Rectal smooth muscle tissue (tissue), 1 donor: Measurements from ENCODE around the gene RAPGEF4.

Experiments
- H3K27ac ChIP-seq: one replicate; pipeline ENCODE4 v1.7.0; 2013; ENCODE audit warnings: low read depth, low read length, inconsistent platforms
- H3K27me3 ChIP-seq: one replicate; pipeline ENCODE4 v1.7.0; 2013; ENCODE audit warnings: low read length; ENCODE audit not compliant: control insufficient read depth, insufficient read depth
- H3K36me3 ChIP-seq: one replicate; pipeline ENCODE4 v1.7.0; 2013; ENCODE audit warnings: low read length; ENCODE audit not compliant: control insufficient read depth, insufficient read depth
- H3K4me1 ChIP-seq: one replicate; pipeline ENCODE4 v1.7.0; 2013; ENCODE audit warnings: low read length; ENCODE audit not compliant: control insufficient read depth, insufficient read depth
- H3K4me3 ChIP-seq: one replicate; pipeline ENCODE4 v1.7.0; 2013; ENCODE audit warnings: low read length
- H3K9ac ChIP-seq: one replicate; pipeline ENCODE4 v1.7.0; 2013; ENCODE audit warnings: low read length

Gene RAPGEF4

DNA sequence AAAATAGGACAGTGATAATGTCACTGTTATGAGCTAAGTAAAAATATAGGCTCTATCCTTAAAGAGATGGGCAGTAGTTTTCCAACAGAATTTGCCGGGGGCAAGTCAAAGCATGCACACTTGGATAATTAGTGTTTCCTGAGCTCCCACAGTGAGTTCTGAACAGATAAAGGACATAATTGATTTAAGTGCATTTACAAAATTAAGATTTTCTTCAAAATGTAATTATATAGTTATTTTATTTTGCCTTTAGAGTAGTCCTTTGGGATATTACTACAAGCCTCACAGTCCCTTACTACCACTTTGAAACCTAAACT, 107.6 kb downstream of the RAPGEF4 start:
- no peaks in the 10 kb centered on the region for H3K27me3 ChIP-seq
- no peak overlapping the region for H3K4me3 ChIP-seq
- H3K36me3 ChIP-seq: no peaks in the 10 kb centered on the region
- H3K4me1 ChIP-seq: no peaks in the 10 kb centered on the region
- no peak overlapping the region for H3K9ac ChIP-seq
- no peak overlapping the region for H3K27ac ChIP-seq

DNA sequence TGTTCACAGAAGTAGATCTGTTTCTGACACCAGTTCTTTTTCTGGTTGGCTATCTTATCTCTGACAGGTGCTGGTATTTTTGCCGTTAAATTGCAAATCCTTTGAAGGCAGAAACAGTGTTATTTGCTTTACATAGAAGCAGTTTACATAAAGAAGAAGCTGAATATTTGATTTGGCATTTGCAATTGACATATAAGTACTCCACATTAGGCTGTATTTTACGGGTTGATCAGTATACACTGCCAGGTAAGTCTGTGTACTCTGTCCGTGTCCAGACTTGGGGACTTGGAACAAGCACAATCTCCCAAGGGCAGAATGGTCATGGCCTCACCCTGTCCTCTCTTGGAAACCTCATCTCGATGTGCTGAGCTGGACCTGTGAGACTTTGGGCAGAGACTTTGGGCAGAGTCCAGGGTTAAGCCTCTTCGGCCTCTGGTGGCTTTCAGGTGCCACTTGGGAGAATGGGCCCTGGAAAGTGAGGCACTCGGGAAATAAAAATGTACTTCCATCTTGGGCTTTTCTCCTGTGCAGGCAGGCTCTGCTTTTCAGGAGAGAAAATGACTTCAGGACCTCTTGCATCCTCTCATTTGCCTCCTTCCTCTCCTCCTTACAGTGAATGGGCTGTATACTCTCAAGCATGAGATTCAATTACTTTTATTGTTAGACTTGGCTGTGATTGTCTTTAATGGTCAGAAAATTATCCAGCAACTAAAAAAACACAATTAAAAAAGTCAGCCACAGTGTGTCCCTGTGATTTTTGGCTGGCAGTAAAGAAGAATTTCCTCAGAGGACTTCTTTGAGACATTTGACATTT, 108.5 kb downstream of the RAPGEF4 start:
- H3K4me3 ChIP-seq: no peak overlapping the region
- no peak overlapping the region for H3K27ac ChIP-seq
- no peaks in the 10 kb centered on the region for H3K27me3 ChIP-seq
- H3K36me3 ChIP-seq: no peaks in the 10 kb centered on the region
- H3K9ac ChIP-seq: no peak overlapping the region
- H3K4me1 ChIP-seq: no peaks in the 10 kb centered on the region

DNA sequence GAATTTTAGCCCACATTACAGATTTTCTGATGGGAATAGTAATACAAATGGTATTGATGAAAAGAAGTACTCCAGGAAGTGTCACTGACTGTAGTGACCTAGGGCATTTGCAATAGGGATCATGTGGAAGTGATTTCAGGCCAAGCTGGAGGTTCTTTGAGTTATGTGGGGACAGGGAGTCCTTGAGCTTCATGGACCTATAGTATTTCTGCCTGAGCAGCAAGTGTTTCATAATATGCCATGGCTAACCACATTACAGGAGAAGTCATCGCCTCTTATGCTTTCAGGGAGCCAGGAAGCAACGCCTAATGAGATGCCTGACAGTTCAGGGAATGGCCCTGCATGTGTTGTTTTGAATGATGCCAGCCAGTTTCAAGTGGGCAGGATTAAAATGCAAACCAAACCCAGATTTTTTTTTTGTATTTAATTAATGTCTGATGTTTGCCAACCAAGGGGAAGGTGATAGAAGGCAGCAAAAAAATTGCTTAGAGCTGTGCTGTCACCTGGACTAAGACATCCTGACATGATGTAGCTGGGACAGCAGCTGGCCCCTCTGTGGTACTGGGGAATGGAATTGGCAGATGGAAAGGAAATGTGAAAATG, 109.5 kb downstream of the RAPGEF4 start:
- H3K4me1 ChIP-seq: no peaks in the 10 kb centered on the region
- H3K36me3 ChIP-seq: no peaks in the 10 kb centered on the region
- H3K27ac ChIP-seq: no peak overlapping the region
- no peak overlapping the region for H3K4me3 ChIP-seq
- no peaks in the 10 kb centered on the region for H3K27me3 ChIP-seq
- H3K9ac ChIP-seq: no peak overlapping the region

DNA sequence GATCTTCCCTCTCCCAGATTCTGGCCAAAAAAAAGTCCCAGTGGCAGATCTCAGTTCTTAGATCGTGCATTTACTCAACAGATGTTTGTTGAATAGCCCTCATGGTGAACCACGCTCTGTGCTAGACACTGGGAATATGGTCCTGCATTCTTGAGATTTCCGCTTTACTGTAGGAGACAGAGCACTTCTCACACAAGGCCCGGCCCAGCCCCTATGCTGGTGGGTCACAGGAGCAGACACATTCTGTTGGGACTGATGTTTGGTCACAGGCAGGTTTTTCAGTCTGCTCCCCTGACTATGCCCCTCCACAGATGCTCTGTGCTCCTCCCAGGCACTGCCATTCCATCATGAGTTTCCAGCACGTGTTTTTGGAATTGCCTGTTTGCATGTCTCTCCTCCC, 110.9 kb downstream of the RAPGEF4 start:
- no peaks in the 10 kb centered on the region for H3K36me3 ChIP-seq
- H3K4me3 ChIP-seq: no peak overlapping the region
- H3K27ac ChIP-seq: no peak overlapping the region
- H3K9ac ChIP-seq: no peak overlapping the region
- H3K4me1 ChIP-seq: no peaks in the 10 kb centered on the region
- no peaks in the 10 kb centered on the region for H3K27me3 ChIP-seq

DNA sequence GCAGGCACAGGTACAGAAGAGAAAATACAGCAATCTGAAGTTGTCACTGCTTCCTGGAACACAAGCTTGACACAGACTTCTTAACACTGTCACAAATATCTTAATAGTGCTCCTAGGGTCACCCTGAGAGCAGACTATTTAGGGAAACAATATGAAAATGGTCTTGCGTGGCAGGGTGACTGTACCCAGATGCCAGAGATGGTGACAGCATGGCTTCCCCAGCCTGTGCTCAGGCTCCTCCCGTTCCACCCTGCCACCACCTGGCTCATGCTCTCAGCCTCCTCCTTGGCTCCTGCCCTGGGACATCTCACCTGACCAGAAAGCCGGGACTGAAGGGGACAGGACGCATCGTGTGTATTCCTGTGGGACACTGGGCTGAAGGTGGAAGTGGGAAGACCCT, 111.5 kb downstream of the RAPGEF4 start:
- no peaks in the 10 kb centered on the region for H3K27me3 ChIP-seq
- H3K4me3 ChIP-seq: no peak overlapping the region
- no peak overlapping the region for H3K9ac ChIP-seq
- H3K4me1 ChIP-seq: no peaks in the 10 kb centered on the region
- H3K27ac ChIP-seq: no peak overlapping the region
- H3K36me3 ChIP-seq: no peaks in the 10 kb centered on the region

DNA sequence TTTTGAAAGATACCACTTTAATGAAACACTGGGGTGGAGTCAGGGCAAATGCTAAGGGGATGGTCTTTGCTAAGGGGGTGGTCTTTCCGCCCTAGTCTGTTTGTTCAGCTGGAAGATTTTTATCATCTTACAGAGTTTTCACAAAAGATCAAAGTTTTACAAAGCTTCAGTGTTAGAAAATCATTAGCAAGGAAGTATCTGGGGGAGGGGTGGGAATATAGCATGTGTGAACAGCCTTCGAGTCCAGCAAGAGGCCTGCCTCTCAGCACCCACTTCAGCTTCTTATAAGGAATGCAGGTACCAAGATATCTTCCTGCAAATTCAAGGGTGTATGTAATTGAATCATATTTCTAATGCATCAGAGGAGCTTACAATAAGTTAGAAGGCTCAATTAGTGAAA, 112.9 kb downstream of the RAPGEF4 start:
- no peaks in the 10 kb centered on the region for H3K36me3 ChIP-seq
- no peaks in the 10 kb centered on the region for H3K27me3 ChIP-seq
- H3K4me3 ChIP-seq: no peak overlapping the region
- no peak overlapping the region for H3K27ac ChIP-seq
- H3K9ac ChIP-seq: no peak overlapping the region
- no peaks in the 10 kb centered on the region for H3K4me1 ChIP-seq

DNA sequence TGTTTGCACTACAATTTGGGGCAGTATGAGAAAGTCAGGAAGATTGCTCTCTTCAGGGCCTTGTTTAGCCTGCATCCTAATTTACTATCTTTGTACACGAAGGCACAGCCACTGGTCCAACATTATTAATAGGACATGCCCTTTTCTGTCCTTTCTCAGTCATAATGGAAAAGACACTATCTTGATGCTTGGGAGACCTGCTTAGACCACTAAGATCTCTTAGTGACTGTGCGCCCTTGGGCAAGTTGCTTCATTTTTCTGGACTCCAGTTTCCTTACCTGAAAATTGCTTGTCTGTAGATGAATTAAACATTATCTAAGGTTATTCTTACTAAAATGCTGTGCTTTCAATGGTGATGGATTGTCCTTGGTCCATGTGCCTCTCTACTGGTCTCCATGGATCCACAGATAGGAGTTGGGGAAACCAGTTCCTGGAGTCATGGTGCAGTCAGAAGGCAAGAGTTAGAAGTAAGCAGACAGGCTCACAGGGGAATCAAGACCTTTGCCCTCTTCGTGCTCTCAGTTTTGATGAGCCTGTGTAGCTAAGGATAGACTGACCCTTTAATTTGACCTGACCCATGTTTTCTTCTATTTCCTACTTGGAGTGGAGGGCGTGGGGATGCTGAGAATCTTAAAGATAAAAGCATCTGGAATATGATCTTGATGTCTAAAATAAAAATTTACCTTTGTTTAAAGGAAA, 114.0 kb downstream of the RAPGEF4 start:
- H3K36me3 ChIP-seq: no peaks in the 10 kb centered on the region
- H3K27me3 ChIP-seq: no peaks in the 10 kb centered on the region
- no peaks in the 10 kb centered on the region for H3K4me1 ChIP-seq
- no peak overlapping the region for H3K27ac ChIP-seq
- H3K9ac ChIP-seq: no peak overlapping the region
- H3K4me3 ChIP-seq: no peak overlapping the region

DNA sequence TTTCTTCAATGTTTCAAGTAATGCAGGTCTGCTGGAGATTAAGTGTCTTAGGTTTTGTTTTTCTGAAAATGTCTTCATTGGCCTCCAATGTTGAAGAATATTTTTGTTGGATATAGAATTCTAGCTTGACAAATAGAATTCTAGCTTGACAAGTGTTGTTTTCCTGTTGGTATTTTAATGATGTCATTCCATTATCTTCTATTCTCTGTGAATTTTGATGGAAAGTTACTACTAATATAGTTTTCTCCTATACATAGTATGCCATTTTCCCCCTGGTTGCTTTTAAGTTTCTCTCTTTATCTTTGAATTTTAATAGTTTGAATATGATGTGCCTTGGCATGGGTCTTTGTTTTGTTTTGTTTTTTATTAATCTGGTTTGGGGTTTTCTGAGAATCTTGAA, 119.9 kb downstream of the RAPGEF4 start:
- Histone ChIP-seq H3K9ac (no peak overlapping the region), H3K27ac (no peak overlapping the region), H3K4me1 (no peaks in the 10 kb centered on the region), H3K4me3 (no peak overlapping the region), H3K36me3 (no peaks in the 10 kb centered on the region), H3K27me3 (no peaks in the 10 kb centered on the region)

DNA sequence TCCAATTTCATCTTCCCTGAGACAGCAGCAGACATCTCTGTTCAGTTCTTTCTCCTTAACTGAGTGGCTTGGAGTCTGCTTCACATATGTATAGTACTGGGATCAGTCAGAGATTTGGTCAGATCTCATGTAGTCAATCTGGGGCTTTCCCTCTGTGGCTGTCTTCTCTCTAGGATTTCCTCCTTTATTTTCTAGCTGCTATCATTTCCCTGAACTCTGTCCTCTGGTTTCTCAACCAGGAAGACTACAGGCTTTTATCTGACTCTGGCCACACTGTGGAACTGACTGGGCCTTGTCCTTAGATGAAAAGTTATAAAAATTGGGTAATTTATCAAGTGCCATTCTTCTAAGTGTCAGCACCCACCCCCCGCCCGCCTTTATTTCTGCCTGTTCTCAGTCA, 121.0 kb downstream of the RAPGEF4 start:
- Histone ChIP-seq H3K9ac (no peak overlapping the region), H3K27me3 (no peaks in the 10 kb centered on the region), H3K4me3 (no peak overlapping the region), H3K4me1 (no peaks in the 10 kb centered on the region), H3K36me3 (no peaks in the 10 kb centered on the region), H3K27ac (no peak overlapping the region)

DNA sequence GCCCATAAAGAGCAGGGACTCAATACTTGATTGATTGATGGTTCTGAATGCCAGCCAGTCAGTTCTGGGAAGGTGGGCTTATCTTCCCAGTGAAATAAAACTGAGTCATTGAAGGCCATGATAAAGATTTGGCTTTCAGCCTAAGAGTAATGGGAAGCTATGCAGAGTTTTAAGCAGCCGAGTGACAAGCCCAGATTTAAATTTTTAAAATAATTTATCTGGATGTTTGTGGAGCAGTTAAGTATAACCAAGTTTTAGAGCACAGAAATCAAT, 122.8 kb downstream of the RAPGEF4 start:
- H3K9ac ChIP-seq: no peak overlapping the region
- H3K4me3 ChIP-seq: no peak overlapping the region
- H3K4me1 ChIP-seq: no peaks in the 10 kb centered on the region
- H3K27me3 ChIP-seq: peaks cover 4% of the 10 kb centered on the region
- no peaks in the 10 kb centered on the region for H3K36me3 ChIP-seq
- H3K27ac ChIP-seq: no peak overlapping the region

DNA sequence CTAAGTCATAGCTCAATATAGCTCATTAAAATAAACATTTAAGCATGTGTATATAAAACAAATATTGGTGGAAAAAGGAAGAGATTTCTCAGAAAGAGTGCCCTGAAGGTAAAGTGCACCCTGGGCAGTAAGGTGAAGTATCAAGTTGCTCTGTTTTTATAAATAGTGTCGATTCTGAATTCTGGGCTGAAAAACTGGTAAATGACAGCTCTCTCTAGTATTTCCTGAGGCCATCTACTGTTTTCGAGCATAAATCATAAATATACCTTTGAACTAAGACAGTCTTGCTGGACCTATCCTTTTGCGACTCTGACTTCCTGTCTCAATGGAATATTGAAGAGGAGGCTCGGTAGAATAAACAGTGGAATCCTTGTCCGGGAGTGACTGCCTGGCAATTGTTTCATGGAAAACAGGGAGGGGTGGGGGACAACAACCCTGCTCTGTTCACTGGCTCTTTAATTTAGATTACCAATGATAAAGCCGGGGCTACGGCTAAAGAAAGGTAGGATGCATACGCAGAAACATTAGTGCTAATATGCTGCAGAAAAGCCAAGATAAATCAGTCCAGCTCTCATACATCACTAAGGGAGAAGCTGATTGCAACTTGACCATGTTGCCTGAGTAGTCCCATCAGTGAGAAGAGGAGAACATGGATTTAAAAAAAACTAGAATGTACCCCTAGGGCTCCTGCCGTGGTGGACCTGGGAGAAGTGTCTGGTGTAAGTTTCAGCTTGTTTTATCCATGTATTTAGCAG, 124.1 kb downstream of the RAPGEF4 start:
- H3K9ac ChIP-seq: no peak overlapping the region
- H3K36me3 ChIP-seq: no peaks in the 10 kb centered on the region
- H3K27me3 ChIP-seq: peaks cover 4% of the 10 kb centered on the region
- H3K4me3 ChIP-seq: no peak overlapping the region
- no peaks in the 10 kb centered on the region for H3K4me1 ChIP-seq
- H3K27ac ChIP-seq: no peak overlapping the region

DNA sequence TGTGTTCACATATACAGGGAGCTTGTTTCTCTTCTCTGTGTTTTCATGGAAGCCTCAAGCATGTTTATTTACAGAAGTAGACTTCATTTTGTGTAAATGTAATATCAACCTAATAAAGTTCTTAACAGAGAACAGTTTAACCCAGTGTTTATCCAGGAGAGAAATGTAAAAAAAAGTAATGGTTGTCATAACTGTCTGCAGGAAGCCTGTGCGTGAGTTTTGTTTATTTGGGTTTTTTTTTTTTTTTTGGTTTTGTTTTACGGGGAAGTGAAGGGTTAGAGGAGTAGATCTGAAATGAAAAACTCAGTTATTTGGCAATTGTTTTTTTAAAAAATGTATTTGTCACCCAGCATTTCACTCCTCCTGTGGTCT, 124.7 kb downstream of the RAPGEF4 start:
- no peak overlapping the region for H3K27ac ChIP-seq
- H3K27me3 ChIP-seq: peaks cover 4% of the 10 kb centered on the region
- H3K36me3 ChIP-seq: no peaks in the 10 kb centered on the region
- no peaks in the 10 kb centered on the region for H3K4me1 ChIP-seq
- H3K4me3 ChIP-seq: no peak overlapping the region
- H3K9ac ChIP-seq: no peak overlapping the region
